NCI-H1436 (cell line): ENCODE results near the gene HS1BP3.

Source experiments
- DNase-seq: peaks from one replicate; lab custom pipeline; 2025; lab: John Stamatoyannopoulos, UW

HS1BP3 gene

DNA sequence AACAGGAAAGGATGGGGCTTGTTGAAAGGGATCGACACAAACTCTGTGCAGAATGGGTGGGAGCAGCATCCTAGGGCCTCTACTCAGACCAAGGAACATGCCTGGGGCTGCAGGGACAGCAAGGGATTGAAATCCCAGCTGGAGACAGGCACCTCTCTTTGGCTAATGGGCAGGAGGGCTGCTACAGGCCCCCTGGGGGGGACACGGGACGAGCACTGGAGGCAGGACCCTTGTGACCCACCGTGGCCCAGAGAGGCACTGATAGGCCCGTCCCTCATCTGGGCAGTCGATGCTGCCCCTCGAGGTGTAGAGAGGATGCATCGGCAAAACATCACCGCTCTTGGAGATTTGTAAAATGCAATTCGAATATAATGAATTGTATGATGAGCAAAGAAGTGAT lies 5.1 kb downstream of the HS1BP3 start:
- DNase-seq: no peak

DNA sequence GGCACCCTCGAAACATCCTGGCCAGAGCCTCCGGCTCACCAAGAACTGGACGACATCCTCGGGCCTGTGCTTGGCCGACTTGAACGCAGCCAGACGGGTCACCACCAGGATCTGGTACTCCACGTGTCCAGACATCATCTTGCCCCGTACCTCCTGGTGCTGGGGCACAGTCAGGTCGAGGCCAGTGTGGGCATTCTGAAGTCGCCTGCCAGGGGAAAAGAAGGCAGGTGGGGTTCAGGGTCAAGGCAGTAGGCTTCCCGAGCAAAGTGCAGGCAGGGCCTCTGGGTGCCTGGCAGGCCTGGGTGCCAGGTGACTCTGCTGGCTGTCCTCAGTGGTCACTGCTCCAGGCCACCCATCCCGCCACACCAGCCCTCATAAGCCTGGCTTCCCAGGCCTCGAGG lies 5.6 kb downstream of the HS1BP3 start:
- DNase-seq: no peak

DNA sequence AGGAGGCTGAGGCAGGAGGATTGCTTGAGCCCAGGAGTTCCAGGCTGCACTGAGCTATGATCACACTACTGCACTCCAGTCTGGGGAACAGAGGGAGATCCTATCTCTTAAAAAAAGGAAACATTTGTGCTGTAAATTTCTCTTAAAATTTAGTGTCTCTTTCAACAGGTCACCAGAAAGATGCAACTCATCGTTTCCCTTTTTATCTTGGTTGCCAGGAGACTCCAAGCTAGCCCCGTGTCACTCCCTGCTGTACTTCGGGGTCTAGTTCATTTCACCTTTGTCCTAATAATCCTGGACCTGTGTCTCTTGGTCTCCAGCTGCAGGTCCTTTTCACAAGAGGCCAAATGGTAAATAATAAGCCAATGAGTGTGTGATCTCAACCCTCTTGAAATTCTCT lies 7.1 kb downstream of the HS1BP3 start:
- no peak for DNase-seq

DNA sequence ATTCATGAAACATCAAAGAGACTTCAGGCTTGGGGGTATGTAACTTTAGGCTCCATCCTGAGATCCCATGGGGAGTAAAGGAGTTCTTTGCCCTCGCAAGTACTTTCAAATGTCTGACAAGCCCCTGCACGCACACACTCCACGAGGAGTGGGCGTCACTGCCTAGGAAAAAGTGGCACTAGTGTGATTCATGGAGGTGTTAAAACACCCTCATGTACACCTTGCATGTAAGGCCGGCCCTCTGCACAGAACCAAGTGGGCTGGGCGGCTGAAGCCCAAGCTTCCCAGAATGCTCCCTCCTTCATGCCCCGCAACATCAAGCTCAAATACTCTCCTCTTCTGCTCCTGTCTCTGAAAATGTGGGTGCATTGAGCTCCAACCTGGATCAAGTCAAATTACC lies 7.8 kb downstream of the HS1BP3 start:
- DNase-seq: no peak

DNA sequence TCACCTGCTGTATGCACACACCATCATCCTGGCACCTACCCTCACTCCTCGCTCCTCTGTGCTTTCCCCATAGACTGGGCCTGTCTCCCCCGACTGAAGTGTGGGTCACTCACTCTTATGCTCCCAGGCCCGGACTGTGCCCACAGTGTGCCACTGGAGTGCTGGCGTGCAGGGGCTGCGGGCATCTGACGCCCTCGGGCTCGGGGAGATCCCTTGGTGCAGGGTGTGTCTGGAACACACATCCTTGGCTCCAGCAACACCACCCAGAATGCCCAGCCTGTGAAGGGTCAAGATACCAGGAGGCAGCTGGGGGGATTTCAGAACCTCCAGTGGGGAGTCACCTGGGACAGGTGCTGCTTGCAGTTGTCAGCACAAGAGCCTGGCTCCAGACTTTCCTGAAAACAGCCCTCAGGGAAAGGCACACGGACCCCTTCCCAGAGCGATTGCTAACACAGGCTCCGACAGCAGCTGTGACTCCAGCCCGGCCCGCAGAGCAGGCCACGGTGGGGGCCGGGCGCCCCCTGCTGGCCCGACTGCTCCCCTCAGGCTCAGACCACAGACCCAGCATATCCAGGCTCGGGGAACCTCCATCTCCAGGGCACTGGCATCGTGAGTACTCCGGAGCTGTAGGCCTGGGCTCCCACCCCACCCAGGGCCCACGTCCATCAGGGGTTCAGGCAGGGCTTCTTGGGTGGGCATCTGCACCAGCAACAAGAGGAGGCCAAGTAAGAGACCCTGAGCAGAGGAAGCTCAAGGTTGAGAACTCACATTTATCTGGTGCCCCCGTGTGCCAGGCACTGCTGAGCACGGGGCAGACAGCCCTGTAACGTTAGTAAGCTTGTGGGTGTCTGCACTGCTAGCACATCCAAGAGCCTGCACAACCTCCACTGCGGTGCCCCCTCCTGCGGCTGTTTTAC lies 8.6 kb downstream of the HS1BP3 start:
- peak; percentile 42 for DNase-seq

DNA sequence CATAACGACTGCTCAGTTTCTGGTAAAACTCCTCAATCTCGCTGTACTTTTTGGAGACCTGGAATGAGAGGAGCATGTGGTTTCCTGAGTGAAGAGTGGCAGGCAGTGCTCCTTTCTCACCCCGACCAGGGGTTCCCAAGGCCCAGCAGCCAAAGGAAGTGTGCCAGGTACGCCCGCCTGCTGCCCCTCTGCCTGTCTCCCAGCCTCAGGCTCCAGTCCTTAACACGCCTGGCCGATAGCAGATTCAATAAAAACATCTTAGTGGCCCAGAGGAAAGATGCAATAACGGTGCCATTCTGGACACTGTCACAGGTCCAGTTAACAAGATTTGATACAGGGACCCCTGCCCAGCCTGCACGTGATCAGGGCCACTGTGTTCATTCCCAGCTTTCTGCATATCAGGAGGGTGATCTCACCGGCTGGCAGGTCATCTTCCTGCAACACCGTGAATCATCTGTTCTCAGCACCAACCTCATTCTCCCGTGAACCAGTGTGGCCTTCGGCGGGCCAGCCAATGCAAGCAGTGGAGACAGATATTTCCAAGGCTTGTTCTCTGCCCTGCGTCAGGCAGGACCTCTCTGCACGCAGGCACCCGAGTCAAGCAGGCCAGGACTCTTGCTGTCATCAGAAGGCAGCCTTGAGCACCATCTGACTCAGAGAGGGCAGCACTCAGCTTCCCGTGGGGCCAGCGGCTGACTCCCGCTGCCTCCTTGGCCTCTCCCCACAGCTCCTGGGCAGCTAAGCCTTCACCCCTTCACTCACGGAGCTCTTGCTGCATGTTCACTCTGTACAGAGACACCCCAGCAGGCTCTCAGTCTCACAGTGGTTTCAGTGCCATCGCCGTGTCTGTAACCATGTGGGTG lies 9.5 kb downstream of the HS1BP3 start:
- DNase-seq: no peak

DNA sequence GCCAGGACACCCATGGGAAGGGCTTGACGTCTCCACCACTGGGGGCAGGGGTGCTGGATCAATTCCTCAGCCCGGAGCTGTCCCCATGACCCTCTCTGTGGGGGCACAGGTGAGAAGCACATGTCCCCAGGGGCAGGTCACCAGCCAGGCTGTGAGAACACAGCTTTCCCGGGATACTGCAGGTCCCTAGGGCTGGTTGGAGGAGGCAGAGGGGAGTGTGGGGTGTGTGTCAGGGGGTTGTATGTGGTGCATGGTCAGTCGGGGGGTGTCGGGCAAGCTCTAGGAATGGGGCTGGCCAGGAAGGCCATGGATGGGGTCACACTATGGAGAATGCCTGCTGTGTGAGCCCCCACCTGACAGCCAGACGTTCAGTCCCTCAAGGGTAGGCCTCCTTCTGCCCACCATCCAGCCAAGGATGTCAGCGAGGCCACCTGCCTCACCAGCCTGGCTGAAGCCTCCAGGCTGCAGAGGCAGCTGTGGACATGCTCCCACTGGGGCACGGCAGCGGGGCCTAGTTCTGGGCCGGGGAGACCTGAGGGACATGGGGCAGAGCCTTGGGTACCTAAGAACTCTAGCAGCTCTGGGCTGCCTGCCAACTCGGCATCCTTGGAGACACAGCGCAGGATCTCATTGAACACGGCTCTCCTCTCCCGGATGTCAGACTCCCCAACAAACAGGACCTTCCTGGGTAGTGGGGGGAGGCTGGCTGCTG lies 10.3 kb downstream of the HS1BP3 start:
- no peak for DNase-seq

DNA sequence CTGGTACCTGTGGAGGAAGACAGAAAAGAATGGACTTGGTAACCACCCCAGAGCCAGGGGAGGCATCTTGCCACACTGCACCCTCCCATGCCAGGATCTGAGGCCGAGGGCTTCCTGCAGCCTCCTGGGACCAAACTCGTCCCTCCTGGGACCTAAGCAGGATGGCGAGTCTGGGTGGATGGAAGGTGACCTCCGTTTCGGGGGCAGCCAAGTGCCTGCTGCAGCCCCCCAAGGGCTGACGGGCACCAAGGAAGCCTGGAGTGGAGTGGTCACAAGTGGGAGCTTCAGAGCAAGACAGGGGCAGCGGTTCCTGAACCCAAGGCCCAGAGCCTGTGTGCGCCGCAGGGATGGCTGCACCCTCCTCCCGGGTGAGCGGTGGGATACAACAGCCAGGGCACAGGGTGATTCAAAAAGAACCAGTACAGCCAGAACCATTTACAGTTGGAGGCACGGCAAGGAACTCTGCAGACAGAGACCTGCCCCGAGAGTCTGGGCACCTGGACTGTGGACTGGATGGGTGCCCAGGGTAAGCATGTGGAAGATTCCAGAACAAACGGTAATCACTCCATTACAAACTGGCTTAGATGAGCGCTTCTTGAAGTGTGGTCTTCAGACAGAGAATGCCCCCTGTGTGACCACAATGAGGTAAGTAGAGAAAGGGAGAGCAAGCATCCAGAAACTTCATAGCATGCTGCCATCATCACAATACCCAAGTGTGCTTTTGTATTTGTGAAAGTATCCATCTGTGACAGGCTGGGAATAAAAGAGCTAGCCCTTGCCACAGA lies 12.1 kb downstream of the HS1BP3 start:
- no peak for DNase-seq

DNA sequence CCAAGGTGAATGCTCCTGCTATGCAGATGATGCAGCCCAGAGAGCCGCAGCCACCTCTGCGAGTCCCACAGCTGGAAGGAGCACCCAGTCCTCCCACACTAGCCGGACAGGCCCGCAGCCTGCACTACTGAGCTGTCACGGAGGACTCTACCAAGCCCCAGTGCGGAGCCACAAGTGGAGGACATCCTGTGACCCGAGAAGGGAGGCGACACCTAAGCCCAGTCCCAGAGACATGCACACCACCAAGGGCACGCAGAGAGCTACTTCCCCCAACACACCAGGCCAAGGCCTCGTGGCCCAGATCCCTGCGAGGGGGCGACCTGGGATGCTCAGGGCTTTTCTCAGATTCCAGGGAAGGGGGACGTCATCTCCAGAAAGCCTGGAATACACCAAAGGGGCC lies 12.9 kb downstream of the HS1BP3 start:
- DNase-seq: no peak

DNA sequence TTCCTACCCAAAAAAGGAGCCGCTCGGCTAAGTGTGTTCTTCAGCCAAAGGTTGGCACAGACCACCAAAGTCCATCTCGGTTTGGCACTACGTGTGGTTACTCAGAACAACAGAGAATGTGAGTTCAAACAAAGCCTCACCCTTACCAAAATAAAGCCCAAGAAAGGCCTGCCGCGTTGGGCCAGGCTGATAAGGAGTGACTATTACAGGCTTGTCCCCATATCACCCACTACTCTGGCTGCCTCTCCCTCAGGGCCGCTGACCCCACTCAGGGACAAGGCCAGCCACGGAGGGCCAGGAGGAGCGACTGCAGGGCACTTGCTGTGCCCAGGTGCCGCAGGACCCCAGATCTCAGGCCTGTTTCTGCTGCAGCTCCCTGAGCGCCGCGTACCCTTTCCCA lies 13.8 kb downstream of the HS1BP3 start:
- no peak for DNase-seq

DNA sequence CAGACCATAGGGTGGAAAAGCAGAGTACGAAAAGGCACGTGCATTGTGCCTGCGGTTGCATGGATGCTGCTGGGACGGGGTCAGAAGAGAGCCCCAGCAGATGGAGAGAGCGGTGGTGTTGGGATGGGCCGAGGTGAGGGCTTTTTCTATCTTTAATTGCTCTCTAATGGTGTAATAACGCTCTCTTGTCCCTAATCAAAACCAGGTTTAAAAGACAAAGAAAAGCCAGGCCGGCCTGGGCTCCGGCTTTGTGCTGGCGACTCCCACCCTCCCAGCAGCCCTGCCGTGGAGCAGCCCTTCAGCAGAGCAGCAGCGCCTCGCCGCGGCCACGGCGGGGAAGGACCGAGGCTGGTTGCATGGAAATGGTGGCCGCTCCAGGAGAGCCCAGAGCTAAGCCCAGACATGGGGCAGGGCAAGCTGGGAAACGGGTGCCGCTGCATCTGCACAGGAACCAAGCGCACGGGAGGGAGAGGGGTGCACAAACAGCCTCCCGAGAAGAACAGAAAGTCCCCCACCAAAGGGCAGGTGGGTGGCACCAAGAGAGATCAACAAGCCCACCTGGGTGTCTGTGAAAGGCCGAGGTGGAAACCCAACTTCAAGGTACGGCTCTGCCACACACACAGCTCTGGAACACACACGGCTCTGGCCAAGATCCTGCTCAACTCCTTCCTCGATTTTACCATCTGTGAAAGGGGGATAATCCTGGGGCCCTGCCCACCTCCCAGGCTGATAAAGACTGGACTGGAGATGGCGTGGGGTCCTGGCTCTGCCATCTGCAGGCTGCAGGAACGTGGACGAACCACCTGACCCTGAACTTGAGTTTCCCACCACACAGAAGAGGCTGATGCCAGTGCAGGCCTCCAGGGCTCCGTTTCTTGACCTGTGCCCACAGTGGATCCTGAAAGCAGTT lies 15.0 kb downstream of the HS1BP3 start:
- peak; percentile 60 for DNase-seq

DNA sequence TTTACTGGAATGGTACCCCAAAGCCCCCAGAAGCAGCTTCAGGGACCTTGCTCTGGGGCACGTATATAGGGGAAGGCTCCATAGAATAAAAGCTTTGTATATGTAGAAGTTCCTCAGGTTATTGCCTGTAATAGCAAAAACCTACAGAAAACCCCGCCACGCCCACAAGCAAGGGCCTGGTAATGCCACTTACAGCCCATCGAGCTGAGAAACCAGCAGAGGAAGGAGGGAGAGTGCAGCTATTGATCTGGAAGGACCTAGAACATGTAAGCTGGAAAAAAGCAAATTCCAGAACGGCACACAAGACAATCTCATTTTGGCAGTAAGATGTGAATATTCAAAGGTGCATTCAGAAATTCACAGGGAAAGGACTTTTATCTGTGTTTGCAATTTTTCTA lies 15.8 kb downstream of the HS1BP3 start:
- DNase-seq: no peak

DNA sequence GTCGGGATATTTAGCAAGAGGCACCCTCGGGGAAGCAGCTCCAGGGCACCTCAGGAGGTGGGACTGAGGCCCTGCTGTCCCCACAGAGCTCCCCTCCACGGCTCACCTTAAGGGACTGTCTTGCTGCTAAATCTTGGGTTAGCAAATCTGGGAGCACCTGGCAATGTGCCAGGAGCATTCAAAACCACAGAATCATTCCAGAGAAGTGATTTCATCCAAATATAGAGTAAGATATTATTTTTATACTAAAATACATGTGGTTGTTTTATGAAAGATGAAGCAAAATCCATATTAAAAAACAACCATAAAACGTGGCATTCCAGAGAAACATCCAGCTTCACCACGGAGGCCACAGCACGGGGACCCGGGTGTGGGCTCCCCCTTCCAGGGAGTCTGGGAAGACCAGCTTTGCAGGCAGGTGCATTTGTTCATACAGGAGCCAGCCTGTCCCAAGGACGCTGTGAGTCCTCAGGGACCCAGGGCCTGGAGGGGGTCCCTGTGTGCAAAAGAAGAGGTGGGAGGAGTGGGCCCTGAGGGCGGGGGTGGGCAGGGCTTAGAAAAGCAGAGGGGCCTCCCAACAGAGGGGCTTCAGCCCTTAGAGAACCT lies 16.3 kb downstream of the HS1BP3 start:
- no peak for DNase-seq

DNA sequence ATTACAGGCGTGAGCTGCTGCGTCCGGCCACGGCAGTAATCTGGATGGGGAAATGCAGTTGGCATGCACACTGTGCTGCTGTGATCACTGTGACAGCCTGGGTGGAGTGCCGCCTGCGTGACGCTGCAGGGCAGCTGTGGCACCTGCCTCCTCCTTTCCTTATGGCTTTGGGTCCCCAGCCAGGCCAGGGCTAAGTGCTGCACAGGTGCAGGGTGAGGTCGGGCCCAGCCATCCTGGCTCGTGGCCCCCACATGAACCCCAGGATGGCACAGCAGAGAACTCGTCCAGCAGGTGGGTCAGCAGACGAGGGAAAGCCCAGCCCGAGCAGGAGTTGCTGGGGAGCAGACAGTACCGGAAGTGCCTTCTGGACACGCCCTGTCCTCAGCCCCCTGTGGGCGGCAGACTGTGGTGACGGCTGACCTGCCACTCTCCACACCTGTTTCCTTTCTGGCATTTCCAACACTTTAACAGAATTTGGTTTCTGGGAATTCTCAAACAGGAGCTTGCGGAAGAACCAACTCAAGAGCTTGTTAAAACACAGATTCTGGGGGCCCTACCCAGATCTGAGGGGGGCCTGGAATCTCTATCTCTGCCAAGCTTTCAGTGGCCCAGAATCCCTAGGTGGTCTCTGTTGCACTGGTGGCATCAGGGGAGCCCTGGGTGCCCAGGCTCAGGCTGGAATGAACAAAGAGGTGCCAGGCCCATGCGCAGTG lies 16.9 kb downstream of the HS1BP3 start:
- DNase-seq: no peak

DNA sequence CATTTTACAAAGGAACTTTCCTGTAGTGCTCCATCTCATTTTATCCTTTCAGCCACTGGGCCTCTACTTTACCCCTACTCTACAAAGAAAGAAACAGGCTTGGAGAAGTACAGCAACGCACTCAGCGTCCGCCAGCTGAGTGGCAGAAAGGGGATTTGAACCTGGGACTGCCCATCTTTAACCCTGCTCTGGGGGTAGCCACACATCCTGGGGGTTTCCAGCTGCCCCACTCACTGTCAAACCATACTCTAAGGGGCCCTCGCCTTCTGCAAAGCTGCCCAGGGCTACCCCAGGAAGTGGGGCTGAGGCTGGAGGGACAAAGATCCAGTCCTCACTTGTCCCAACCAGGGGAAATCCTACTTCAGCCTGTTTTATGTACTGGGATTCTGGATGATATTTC lies 17.9 kb downstream of the HS1BP3 start:
- DNase-seq: no peak

DNA sequence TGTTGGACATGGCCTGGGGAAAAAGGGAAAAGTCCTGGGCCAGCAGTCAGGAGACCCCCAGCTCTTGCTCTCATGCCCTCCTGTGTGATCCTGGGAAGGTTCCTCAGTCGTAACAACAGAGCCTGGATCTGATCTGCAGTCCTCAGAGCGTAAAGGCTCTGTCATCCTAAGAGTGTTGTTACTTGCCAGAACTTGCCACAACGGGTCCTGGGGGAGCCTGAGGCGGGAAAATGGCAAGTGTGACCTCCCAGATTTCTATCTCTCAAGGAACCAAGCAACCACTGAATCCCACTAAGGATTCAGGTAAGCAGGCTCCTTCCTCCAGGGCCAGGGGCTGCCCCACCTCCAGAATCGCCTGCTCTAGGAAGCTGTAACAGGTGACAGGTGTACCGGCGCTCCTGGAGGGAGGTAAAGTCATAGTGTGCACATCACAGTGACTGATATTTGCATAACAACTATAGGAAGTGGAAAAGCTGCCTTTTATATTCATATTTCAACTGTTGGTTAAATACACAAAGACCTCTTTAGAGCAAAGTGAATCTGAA lies 18.4 kb downstream of the HS1BP3 start:
- no peak for DNase-seq

DNA sequence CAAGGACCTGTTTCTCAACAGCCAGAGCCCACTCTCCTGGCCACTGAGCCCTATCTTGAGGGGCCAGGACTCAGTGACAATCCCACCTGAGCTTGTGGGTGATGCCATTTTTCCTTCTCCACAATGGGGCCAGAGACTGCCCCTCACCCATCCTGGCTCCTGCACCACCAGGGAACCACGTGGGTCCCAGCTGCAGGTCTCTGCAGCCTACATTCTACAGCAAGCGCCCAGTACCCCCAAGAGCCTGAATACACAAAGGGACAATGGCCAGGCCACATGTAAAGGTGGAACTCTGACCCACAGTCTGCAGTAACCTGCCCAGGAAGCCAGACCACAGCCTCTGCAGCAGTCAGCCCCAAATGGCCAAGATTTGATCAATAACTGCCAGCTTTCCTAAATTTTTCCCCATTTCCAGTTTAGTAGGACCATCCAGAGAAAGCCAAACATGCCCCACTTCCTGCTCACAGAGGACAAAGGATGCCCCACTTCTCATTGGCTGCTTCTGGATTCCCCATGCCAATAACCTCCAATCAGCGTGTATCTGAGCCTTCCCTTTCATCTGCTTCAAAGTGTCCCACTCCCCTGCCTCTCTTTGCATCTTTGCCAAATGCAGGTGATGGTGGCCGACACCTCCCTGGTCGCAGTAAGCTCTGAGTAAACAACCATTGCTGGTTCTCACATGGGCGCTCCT lies 19.1 kb downstream of the HS1BP3 start:
- DNase-seq: no peak

DNA sequence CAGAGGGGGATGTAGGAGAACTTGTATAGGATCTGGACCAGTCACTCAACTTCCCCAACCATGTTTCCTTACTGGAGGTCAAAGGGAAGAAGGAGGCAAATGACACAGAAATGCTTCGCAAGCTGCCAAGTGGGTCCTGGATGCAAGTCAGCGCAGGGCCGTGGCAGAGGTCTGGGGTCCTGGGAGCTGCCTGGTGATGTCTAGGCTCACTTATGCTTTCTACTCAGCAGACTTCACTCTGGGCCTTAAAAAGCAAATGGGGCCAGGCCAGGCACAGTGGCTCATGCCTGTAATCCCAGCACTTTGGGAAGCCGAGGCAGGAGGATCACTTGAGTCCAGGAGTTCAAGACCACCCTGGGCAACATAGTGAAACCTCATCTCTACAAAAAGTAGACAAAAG lies 19.9 kb downstream of the HS1BP3 start:
- DNase-seq: no peak
